ENCODE measurements around the gene TRAF3IP1. TPM values are rescaled to one million over a fixed set of nuclear protein-coding genes. Genes with fewer than 3 reads are reported as not detected.
A peak's percentile ranks its signal among the peaks of the same experiment; 100 is the strongest.

Gene TRAF3IP1
- total and polyA plus RNA-seq, 2 of the 13 experiments (the other 11 are each of a cell fraction or from before 2014, with no cell fraction given), result 4.1 to 12.9 TPM

- no peak for TF ChIP-seq AKNA (CRISPR knock-in tag; IDR thresholded peaks at IDR 0.05; ENCODE audit: borderline replicate concordance)
- TF ChIP-seq HOXA9 (CRISPR knock-in tag; IDR thresholded peaks at IDR 0.05; ENCODE audit: borderline replicate concordance), result no peak
- TF ChIP-seq UBTF (CRISPR knock-in tag; IDR thresholded peaks at IDR 0.05), result no peak
- no peak for TF ChIP-seq ZMYM2 (CRISPR knock-in tag; IDR thresholded peaks at IDR 0.05)
- no peak for TF ChIP-seq ZNF577 (CRISPR knock-in tag; IDR thresholded peaks at IDR 0.05; ENCODE audit: borderline replicate concordance, low read depth)
- TF ChIP-seq ZFP36L2 (CRISPR knock-in tag; IDR thresholded peaks at IDR 0.05), result no peak
- TF ChIP-seq HDAC2 (CRISPR knock-in tag; IDR thresholded peaks at IDR 0.05), result no peak
- TF ChIP-seq MIXL1 (CRISPR knock-in tag; IDR thresholded peaks at IDR 0.05), result no peak
- no peak for TF ChIP-seq LBX2 (CRISPR knock-in tag; IDR thresholded peaks at IDR 0.05; ENCODE audit: borderline replicate concordance)
- no peak for TF ChIP-seq HNRNPK (IDR thresholded peaks at IDR 0.05; ENCODE audit: low read depth, low read length, poor library complexity, severe bottlenecking)
- TF ChIP-seq SRSF1 (optimal IDR thresholded peaks at IDR 0.05; ENCODE audit: low read depth, low read length), result no peak
- TF ChIP-seq ZFP41 (CRISPR knock-in tag; IDR thresholded peaks at IDR 0.05; ENCODE audit: borderline replicate concordance), result peak; percentile 71; the same call in 1 of the 2 replicates
- no peak for TF ChIP-seq HNF1A (IDR thresholded peaks at IDR 0.05; ENCODE audit: low read depth)
- TF ChIP-seq HNF1A (CRISPR knock-in tag; IDR thresholded peaks at IDR 0.05; ENCODE audit: borderline replicate concordance), result no peak
- TF ChIP-seq MBNL3 (CRISPR knock-in tag; conservative IDR thresholded peaks at IDR 0.05), result no peak
- no peak for TF ChIP-seq ZNF724P (CRISPR knock-in tag; IDR thresholded peaks at IDR 0.05; ENCODE audit: borderline replicate concordance)
- no peak for TF ChIP-seq TARDBP (CRISPR knock-in tag; IDR thresholded peaks at IDR 0.05)
- TF ChIP-seq TRIM24 (CRISPR knock-in tag; IDR thresholded peaks at IDR 0.05), result no peak
Measured at GRCh38 chr2:238427435-238428162, 107.3 kb downstream of the TRAF3IP1 start (continued).
